GM18517 (cell line): ENCODE results near the gene GHSR.
"Not testable (repeated sequence)": the region's sequence is repeated elsewhere in the genome, so short reads cannot be mapped to it uniquely, and the experiment has no call there.

Experiments used
- ATAC-seq: cut with Tn5 transposase; IDR thresholded peaks from one replicate; pipeline ENCODE4 v1.9.1; 2021; ENCODE audit warnings: mild to moderate bottlenecking, moderate library complexity; ENCODE audit not compliant: unreplicated experiment

GHSR gene, protein sequence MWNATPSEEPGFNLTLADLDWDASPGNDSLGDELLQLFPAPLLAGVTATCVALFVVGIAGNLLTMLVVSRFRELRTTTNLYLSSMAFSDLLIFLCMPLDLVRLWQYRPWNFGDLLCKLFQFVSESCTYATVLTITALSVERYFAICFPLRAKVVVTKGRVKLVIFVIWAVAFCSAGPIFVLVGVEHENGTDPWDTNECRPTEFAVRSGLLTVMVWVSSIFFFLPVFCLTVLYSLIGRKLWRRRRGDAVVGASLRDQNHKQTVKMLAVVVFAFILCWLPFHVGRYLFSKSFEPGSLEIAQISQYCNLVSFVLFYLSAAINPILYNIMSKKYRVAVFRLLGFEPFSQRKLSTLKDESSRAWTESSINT

GRCh38 chr3:172447611-172448579, at the start of gene GHSR:
GHSR (minus strand) TSS chr3:172448456; CDS start chr3:172448413, 43 bp downstream.
- ATAC-seq = no peak

GRCh38 chr3:172490198-172490669, 42.0 kb upstream of the GHSR start:
- ATAC-seq = not testable (repeated sequence)

DNA sequence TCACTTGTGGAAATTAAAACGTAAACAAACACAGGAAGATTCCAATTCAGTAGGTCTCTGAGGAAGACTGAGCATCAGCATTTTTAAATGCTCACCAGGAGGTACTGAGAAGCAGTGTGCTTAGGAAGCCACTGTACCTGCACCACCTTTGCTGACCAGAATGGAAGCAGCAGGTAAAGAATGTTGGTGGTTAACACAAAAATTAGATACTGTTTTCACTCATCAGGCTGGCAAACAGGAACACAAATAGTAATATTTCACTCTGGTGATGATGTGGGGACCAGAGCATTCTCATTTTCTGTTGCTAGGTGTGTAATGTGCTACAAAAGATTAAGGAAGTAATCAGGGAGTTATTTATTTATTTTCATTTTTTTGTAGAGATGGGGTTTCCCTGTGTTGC, 29.9 kb upstream of the GHSR start:
- ATAC-seq = no peak

GRCh38 chr3:172476347-172476746, 28.1 kb upstream of the GHSR start:
- no peak for ATAC-seq

DNA sequence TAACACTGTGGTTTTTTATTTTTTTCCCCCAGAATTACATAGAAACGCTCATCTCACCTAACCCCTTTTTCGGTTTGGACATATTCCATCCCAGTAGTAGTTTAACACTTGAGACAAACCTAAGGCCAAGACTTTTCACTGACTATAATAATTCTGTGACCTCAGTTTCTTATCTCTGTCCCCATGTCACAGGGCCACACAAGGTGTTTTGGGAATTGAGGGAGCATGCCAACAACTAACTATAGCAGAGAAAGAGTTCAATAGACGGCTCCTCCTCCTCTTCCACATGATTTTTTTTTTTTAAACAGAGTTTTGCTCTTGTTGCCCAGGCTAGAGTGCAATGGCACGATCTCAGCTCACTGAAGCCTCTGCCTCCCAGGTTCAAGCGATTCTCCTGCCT, 27.4 kb upstream of the GHSR start:
- no peak for ATAC-seq

DNA sequence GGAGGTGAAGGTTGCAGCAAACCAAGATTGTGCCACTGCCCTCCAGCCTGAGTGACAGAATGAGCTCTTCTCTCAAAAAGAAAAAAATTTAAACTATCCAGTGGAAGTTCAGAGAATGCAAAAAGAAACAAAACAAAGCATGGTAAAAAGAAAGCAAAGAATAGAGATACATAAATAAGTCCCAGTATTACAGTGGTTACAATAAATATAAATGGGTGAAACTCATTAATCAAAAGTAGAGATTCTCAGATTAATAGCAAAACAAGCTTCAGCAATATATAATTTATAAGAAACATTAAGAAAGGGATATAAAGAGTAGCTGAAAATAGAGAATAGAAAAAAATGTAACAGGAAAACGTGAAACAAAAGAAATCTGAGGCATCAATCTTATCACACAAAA, 23.6 kb upstream of the GHSR start:
- ATAC-seq = no peak

DNA sequence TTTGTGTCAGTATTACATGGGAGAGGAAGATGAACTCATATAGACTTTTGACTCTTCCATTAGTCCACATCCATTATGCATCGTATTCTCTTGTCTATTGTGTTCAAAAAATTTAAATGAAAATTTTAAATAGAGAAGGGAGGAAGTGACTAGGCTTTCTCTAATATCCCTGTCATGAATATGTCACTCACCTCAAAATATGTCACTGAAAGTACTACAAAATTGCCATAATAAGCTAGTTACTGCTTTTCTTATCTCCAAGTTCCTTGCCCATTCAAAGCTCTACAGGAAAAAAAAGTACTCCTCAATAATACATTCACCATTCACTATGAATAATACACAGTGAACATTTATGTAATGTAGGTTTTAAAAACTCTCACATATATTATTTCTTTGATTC, 22.3 kb upstream of the GHSR start:
- ATAC-seq = no peak

DNA sequence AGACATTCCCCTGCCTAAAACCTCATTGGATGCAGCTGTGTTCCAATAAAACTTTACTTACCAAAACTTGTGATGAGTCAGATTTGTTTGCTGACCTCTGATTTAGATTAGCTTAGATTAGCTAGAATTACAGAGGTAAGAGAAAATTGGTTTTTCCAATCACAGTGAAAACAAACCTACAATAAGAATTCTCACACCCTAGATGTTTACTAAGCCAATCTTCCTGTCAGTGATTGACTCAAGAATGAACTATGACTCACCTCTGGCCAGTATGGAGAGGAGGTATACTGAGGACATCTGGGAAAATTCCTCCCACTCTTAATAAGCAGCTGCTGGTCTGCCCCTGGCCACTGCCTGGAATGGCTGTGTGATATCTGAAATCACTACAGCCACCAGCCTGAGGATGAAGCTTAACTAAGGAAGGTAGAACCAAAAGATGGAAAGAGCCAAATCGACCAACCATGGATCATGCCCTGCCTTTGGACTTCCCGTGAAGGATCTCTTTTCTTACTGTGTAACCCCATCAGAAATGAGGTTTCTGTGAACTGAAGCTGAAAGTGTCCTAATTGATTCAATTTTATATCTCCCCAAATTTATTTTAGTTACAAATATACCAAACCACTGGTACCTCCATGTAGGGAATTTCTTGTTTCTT, 19.0 kb upstream of the GHSR start:
- no peak for ATAC-seq

GRCh38 chr3:172466553-172467130, 18.4 kb upstream of the GHSR start:
- no peak for ATAC-seq

DNA sequence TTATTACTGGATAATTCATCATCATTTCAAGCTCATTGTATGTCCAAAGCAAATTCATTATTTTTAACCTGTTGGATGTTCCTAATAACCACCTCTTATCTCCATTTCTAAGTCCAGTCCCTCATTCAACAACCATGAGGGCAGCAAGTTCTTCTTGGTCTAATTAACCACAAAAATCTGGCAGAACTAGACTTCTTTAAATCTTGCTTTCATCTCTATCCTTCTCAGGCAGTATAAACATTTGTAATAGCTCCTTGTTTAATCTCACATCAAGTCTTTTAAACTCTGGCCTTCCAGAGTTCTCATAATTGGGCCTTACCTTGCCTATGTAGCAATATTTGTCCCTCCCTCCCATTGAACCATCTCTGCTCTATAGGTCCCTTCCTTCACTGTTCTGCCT, 17.0 kb upstream of the GHSR start:
- ATAC-seq = no peak

- ATAC-seq = no peak
Measured at GRCh38 chr3:172464306-172464705, 16.1 kb upstream of the GHSR start.

DNA sequence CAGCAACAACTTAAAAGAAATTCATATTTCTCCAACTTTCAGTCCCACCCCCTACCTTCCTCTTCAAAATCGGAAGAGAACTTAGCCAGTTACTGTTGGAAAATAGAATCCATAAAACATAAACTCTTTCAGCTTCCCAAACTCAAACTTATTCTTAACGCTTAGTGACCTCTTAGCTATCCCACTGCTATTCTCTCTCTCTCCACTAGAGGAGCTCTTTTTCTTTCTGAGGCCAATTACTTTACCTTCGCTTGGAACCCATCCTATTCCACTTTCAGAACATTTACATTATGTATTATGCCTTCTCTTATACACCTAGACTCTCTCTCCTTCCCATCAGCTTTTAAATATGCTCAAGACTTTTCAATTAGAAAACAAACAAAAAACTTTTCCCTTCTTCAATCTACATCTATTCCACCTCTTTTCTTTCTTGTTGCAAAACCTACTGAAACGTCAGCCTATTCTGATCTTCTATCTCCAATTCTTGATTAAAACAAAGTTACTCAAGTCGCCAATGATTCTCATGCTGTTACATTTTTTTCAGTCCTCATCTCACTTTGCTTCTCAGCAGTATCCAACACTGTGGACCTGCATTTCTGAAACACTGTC, 13.4 kb upstream of the GHSR start:
- ATAC-seq = peak; percentile 77

- no peak for ATAC-seq
Measured at GRCh38 chr3:172456404-172456803, 8.1 kb upstream of the GHSR start.

DNA sequence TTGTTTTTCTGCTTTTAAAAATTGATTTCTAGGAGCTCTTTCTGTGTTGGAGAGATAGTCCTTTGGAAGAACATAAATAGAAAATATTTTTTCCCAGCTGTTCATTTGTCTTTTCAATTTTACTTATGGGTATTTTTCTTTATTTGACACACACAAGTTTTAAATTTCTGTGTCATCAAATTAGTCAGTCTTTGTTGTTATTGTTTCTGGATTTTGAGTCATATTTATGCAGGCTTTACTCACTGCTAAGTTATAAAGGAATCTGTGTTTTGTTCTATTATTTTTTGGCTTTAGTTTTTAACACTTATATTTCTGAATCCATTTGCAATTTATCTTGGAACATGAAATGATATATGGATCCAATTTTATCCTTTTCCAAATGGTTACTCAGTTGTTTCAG, 5.9 kb upstream of the GHSR start:
- no peak for ATAC-seq

DNA sequence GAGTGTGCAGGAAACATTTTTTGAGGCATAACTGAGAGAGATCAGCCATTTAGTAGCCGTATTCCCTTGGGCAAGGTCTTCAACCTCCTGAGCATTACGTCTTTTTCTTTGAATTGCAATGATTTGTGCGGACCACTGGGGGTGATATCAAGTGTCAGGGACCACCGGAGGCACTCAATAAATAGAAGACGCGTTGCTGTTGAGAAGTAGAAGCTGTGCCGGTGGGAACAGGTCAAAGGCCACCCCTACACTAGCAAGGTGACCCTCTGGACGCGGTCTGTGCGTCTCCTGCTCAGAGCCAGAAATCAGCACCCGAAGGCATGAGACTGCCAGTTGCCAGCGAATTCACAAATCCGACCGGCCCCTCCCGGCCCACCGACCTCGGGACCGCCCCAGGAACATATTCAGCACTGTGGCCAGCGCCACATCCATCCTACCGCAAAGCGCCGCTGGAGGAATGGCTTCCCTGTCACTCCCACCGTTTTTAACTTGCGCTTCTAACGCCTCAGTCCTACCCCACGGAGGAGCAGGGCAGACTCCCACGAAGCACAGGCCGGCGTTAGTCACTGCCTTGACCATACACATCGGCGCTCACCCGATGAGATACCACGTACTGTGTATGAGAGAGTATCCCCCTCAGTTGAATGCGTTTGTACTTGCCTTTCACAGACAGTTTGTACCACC, 1.4 kb upstream of the GHSR start:
- no peak for ATAC-seq

DNA sequence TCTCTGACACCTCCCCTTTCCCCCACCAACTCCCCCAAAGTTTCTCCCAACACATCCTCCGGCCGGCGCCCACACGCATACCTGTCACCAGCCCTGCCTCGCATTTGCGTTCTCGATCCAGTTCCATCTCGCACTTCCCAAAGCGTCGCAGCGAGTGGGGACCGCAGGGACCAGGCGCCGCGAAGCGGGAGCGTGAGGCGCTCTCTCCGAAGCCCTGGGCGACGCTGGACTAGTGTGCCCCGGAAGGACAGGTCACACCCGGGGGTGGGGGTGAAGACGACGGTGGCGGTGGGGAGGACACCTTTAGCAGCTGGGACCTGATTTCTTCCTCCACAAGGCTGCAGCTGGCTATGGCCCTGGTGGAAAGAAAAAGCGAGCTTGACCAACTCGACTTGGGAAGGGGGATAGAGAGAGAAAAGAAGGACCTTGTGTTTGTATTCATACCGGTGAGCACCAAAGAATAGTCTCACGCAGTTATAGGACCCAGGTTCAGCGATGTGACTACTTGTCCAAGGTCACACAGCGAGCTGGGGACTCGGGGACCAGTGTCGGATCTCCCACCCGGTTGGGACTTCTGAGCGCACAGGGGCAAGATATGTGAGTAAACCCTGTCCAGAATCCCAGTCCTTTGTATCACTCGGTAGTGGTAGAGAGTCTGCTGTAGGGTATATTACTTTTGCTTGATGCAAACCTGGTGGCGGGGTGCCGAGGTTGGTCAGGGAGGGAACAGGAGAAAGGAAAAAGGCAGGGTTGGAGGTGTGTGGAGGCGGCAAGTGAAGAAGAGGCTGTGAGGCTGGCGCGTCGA, 607 bp upstream of the GHSR start:
- ATAC-seq = no peak

DNA sequence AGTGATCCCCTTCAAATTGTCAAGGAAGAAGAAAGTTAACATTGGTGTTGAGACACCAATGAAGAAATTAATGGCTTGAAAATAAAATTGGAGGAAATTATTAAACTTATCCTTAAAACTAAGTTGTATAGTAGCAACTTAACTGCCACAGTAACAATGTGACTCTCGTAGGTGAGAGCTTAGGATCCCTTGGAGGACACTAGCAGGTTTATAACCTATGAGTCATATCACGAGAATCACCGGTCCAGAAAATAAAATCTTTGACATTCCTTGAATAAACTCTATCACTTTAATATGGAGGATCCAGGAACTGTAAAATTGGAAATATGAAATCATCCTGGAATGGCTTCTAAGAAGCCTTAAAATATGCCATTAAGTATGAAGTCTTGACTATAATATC, 2.1 kb downstream of the GHSR start:
- ATAC-seq = no peak

DNA sequence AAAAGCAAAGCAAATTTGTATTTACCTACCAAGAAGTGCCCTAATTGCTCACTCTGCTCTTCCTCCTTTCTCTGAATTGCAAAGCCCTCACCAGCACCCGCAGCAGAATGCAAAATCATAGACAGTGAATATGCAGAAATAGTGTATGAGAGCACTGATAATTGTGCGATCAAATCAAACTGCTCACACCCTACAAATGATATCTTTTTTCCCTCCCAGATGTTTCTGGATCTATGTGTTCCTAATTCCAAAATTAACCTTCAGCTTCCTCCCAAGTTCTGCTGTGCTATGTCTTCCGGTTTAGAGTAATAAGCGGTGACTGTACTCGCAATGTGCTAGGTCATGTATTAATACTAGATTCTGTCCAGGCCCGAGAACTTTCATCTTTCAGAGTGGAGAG, 3.4 kb downstream of the GHSR start:
- no peak for ATAC-seq

- ATAC-seq = no peak
Measured at GRCh38 chr3:172442606-172443005, 5.7 kb downstream of the GHSR start.
